Cardiac muscle cell (in vitro differentiated cells and primary cell): Measurements from ENCODE around the gene PGAP6. TPM values are rescaled to one million over a fixed set of nuclear protein-coding genes. Genes with fewer than 3 reads are reported as not detected.

ENCODE experiments used
- DNase-seq, 2 donors: peaks; one replicate each; pipeline versions ENCODE4 v3.0.0 to v3.0.0-alpha.2; 2010 to 2017; ENCODE audit warnings: low read depth in 1 of 2, low spot score in 1 of 2
- H3K27ac ChIP-seq: fragments of 200-600 bp; sonication (generic); 2 replicates; pipeline ENCODE4 v1.5.1; 2016
- H3K27me3 ChIP-seq: fragments of 200-600 bp; sonication (generic); 2 replicates; pipeline ENCODE4 v1.6.0; 2016; ENCODE audit warnings: control low read depth
- H3K36me3 ChIP-seq: fragments of 200-600 bp; sonication (generic); 2 replicates; pipeline ENCODE4 v1.5.1; 2016; ENCODE audit warnings: control low read depth
- H3K4me1 ChIP-seq: fragments of 200-600 bp; sonication (generic); 2 replicates; pipeline ENCODE4 v1.8.1; 2017; ENCODE audit warnings: low read depth, mild to moderate bottlenecking, mixed run types
- H3K4me3 ChIP-seq: fragments of 200-600 bp; sonication (generic); 2 replicates; pipeline ENCODE4 v1.5.1; 2016; ENCODE audit warnings: mild to moderate bottlenecking
- H3K9me3 ChIP-seq: fragments of 200-600 bp; sonication (generic); 2 replicates; pipeline ENCODE4 v1.5.1; 2017; ENCODE audit warnings: low read depth, mild to moderate bottlenecking, control low read depth
- CTCF ChIP-seq: IDR thresholded peaks from 2 replicates; pipeline ENCODE4 v1.5.1; 2012; ENCODE audit warnings: low read depth, mild to moderate bottlenecking, low read length
- polyA plus RNA-seq: library from polyadenylated mRNA; unstranded; fragments of >200 nt; fragmentation: Nextera tagmentation; extraction: Ambion mirVana; gene quantifications from 2 replicates; pipeline ENCODE4 v1.2.1, GENCODE V29; 2016
- total RNA-seq: library from RNA; depleted of rRNA; stranded (reverse); fragments of >200 nt; gene quantifications from 2 replicates; pipeline ENCODE4 v1.2.3, GENCODE V29; 2016

PGAP6 gene
- total and polyA plus RNA-seq, 2 experiments from 2014 or later = 113 to 135 TPM

- no peak for TF ChIP-seq CTCF
- DNase-seq = no peak
- H3K4me1 ChIP-seq = no peaks in the 10 kb centered on the region
- no peaks in the 10 kb centered on the region for H3K9me3 ChIP-seq
- no peaks in the 10 kb centered on the region for H3K27me3 ChIP-seq
- no peak overlapping the region for H3K27ac ChIP-seq
- H3K36me3 ChIP-seq = no peaks in the 10 kb centered on the region
- H3K4me3 ChIP-seq = no peak overlapping the region
Observed at GRCh38 chr16:359871-360697, 21.7 kb downstream of the PGAP6 start.

- TF ChIP-seq CTCF = no peak
- no peaks in the 10 kb centered on the region for H3K36me3 ChIP-seq
Observed at GRCh38 chr16:359067-359763, 22.6 kb downstream of the PGAP6 start.

GRCh38 chr16:356741-357140 is 25.0 kb downstream of the PGAP6 start:
- Histone ChIP-seq H3K36me3 (no peaks in the 10 kb centered on the region), H3K9me3 (no peaks in the 10 kb centered on the region), H3K4me1 (no peaks in the 10 kb centered on the region), H3K4me3 (no peak overlapping the region), H3K27me3 (no peaks in the 10 kb centered on the region), H3K27ac (no peak overlapping the region)
- TF ChIP-seq CTCF = no peak
- DNase-seq = no peak

More at GRCh38 chr16:359067-359763, 22.6 kb downstream of the PGAP6 start:
- H3K4me1 ChIP-seq = no peaks in the 10 kb centered on the region
- H3K27ac ChIP-seq = no peak overlapping the region
- H3K9me3 ChIP-seq = no peaks in the 10 kb centered on the region
- H3K27me3 ChIP-seq = no peaks in the 10 kb centered on the region
- no peak for DNase-seq
- no peak overlapping the region for H3K4me3 ChIP-seq

GRCh38 chr16:354971-355461 is 26.8 kb downstream of the PGAP6 start:
- no peaks in the 10 kb centered on the region for H3K36me3 ChIP-seq
- H3K4me3 ChIP-seq = no peak overlapping the region
- no peak for DNase-seq
- no peaks in the 10 kb centered on the region for H3K27me3 ChIP-seq
- H3K9me3 ChIP-seq = no peaks in the 10 kb centered on the region
- no peak overlapping the region for H3K27ac ChIP-seq
- TF ChIP-seq CTCF = no peak
- no peaks in the 10 kb centered on the region for H3K4me1 ChIP-seq

- DNase-seq = no peak
- no peak overlapping the region for H3K27ac ChIP-seq
- no peaks in the 10 kb centered on the region for H3K36me3 ChIP-seq
- no peak overlapping the region for H3K4me3 ChIP-seq
- TF ChIP-seq CTCF = no peak
- no peaks in the 10 kb centered on the region for H3K27me3 ChIP-seq
- no peaks in the 10 kb centered on the region for H3K4me1 ChIP-seq
- H3K9me3 ChIP-seq = no peaks in the 10 kb centered on the region
Observed at GRCh38 chr16:354291-354881, 27.4 kb downstream of the PGAP6 start.
